SH-SY5Y (cell line): ENCODE measurements around the gene VENTX.

Experiments
- GATA2 ChIP-seq: IDR thresholded peaks from 2 replicates; pipeline ENCODE4 v1.6.1; 2011; ENCODE audit warnings: mild to moderate bottlenecking, low read depth, low read length
- GATA3 ChIP-seq: IDR thresholded peaks from 2 replicates; pipeline ENCODE4 v1.6.1; 2011; ENCODE audit warnings: low read depth, mild to moderate bottlenecking, low read length, moderate library complexity

DNA sequence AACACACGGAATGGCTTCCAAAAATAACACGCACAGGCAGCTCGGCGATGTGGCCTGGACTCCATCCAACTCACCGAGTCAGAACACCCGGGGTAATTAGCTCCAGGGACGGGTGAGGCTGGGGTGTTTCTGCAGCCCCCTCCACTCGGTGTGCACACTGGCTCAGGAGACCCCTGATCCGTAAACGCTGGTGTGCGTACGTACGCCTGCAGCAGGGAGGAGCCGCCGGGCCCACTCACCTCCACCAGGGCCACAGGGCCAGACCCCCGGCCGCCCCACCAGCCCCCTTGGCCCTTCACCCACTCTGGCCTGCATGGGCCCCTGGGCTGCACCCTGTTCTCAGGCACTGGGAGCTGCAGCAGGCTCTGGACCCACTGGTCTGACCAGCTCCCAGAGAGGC lies 30.0 kb upstream of the VENTX start:
- TF ChIP-seq GATA2, result no peak
- no peak for TF ChIP-seq GATA3
